Measurements from ENCODE around the gene ANKRD44.
A peak's percentile ranks its signal among the peaks of the same experiment; 100 is the strongest.
"Not testable (repeated sequence)": the region's sequence is repeated elsewhere in the genome, so short reads cannot be mapped to it uniquely, and the experiment has no call there.

The ANKRD44 gene

GRCh38 chr2:197315371-197315770 lies 4.8 kb upstream of the ANKRD44 start:
- DNase-seq, result no peak

- no peak for DNase-seq
These were observed 1.6 kb upstream of the ANKRD44 start for GRCh38 chr2:197312186-197312585.

GRCh38 chr2:197311421-197312033 lies 947 bp upstream of the ANKRD44 start:
- DNase-seq, result no peak

- DNase-seq, result no peak
These were observed 424 bp upstream of the ANKRD44 start for GRCh38 chr2:197310987-197311420.

- peak; percentile 54 for DNase-seq
These were observed 819 bp downstream of the ANKRD44 start for GRCh38 chr2:197309691-197310231.

GRCh38 chr2:197308996-197309690 lies 1.4 kb downstream of the ANKRD44 start:
- DNase-seq, result no peak

GRCh38 chr2:197308585-197308984 lies 2.0 kb downstream of the ANKRD44 start:
- no peak for DNase-seq

GRCh38 chr2:197307933-197308521 lies 2.6 kb downstream of the ANKRD44 start:
- DNase-seq, result peak; percentile 67

- DNase-seq, result no peak
These were observed 3.2 kb downstream of the ANKRD44 start for GRCh38 chr2:197307236-197307932.

GRCh38 chr2:197306696-197307040 lies 3.9 kb downstream of the ANKRD44 start:
- DNase-seq, result peak; percentile 46

- DNase-seq, result no peak
These were observed 4.4 kb downstream of the ANKRD44 start for GRCh38 chr2:197306024-197306695.

- peak; percentile 41 for DNase-seq
These were observed 6.0 kb downstream of the ANKRD44 start for GRCh38 chr2:197304556-197305011.

GRCh38 chr2:197300139-197300538 lies 10.4 kb downstream of the ANKRD44 start:
- no peak for DNase-seq

GRCh38 chr2:197298609-197299008 lies 12.0 kb downstream of the ANKRD44 start:
- no peak for DNase-seq

- no peak for DNase-seq
These were observed 12.7 kb downstream of the ANKRD44 start for GRCh38 chr2:197297772-197298318.

- no peak for DNase-seq
These were observed 13.3 kb downstream of the ANKRD44 start for GRCh38 chr2:197297266-197297665.

GRCh38 chr2:197296835-197297234 lies 13.7 kb downstream of the ANKRD44 start:
- DNase-seq, result no peak

- peak; percentile 41 for DNase-seq
These were observed 16.3 kb downstream of the ANKRD44 start for GRCh38 chr2:197294260-197294659.

- DNase-seq, result peak; percentile 44
These were observed 17.1 kb downstream of the ANKRD44 start for GRCh38 chr2:197293252-197294007.

GRCh38 chr2:197292619-197293018 lies 18.0 kb downstream of the ANKRD44 start:
- DNase-seq, result no peak

GRCh38 chr2:197287596-197287932 lies 23.0 kb downstream of the ANKRD44 start:
- DNase-seq, result not testable (repeated sequence)
